Stimulated activated CD8-positive, alpha-beta memory T cell treated with anti-CD3 and anti-CD28 coated beads, Interleukin-15, amount 100 ng/mL, for 24 hours (primary cell): ENCODE measurements around the gene RCBTB2.

Experiments
- DNase-seq: peaks from one replicate; pipeline ENCODE4 v3.0.0-alpha.2; 2020; ENCODE audit warnings: low read depth

Gene RCBTB2

GRCh38 chr13:48448285-48448958, 84.5 kb downstream of the RCBTB2 start:
- no peak for DNase-seq

GRCh38 chr13:48446464-48446863, 86.4 kb downstream of the RCBTB2 start:
- DNase-seq, result no peak

GRCh38 chr13:48443442-48444208, 89.3 kb downstream of the RCBTB2 start:
- no peak for DNase-seq
